HEK293 (cell line): ENCODE results near the gene LLGL1.
A peak's percentile ranks its signal among the peaks of the same experiment; 100 is the strongest.

Experiments used
- CTCF ChIA-PET: fragments of 350-600 bp; formaldehyde crosslinking; extraction: SDS; loops from one replicate; lab custom pipeline; 2021; ENCODE audit warnings: antibody characterized with exemption; lab: Yijun Ruan, JAX
- POLR2A ChIA-PET: fragments of 300-600 bp; formaldehyde crosslinking; extraction: SDS; loops from one replicate; lab custom pipeline; 2020; ENCODE audit warnings: antibody characterized with exemption, inconsistent platforms; lab: Yijun Ruan, JAX
- H3K27ac ChIP-seq: fragments of 200-500 bp; sonication (Bioruptor generic); 2 replicates; pipeline ENCODE4 v1.5.1; 2014; ENCODE audit warnings: low read depth, low read length, control low read depth, inconsistent platforms; ENCODE audit errors: extremely low read depth
- H3K36me3 ChIP-seq, 2 experiments: fragments of 200-500 bp in 1 of 2; sonication (Bioruptor generic) in 1 of 2; 1 replicate in 1 of 2; 2 replicates in 1 of 2; pipeline ENCODE4 v1.5.1; 2014 to 2017; ENCODE audit warnings: inconsistent platforms in 2 of 2, low read length in 2 of 2; ENCODE audit not compliant: control insufficient read depth in 2 of 2, insufficient read depth in 1 of 2
- H3K4me1 ChIP-seq: fragments of 200-500 bp; sonication (Bioruptor generic); 2 replicates; pipeline ENCODE4 v1.5.1; 2014; ENCODE audit warnings: mild to moderate bottlenecking, low read length, inconsistent platforms; ENCODE audit not compliant: control insufficient read depth, insufficient read depth
- H3K4me3 ChIP-seq: 2 replicates; pipeline ENCODE4 v1.5.1; 2011; ENCODE audit warnings: low read depth, mild to moderate bottlenecking, control low read depth, low read length, moderate library complexity
- H3K9me3 ChIP-seq: fragments of 200-500 bp; sonication (Bioruptor generic); 2 replicates; pipeline ENCODE4 v1.5.1; 2014; ENCODE audit warnings: low read depth, low read length, inconsistent platforms; ENCODE audit not compliant: control insufficient read depth, insufficient read depth
- ZFP37 ChIP-seq: fragments of 450-650 bp; formaldehyde crosslinking; IDR thresholded peaks from 2 replicates; pipeline ENCODE4 v1.5.1; 2016; ENCODE audit warnings: missing biosample characterization, missing genetic modification characterization
- ZNF112 ChIP-seq: fragments of 450-650 bp; formaldehyde crosslinking; IDR thresholded peaks from 2 replicates; pipeline ENCODE4 v1.5.0; 2017; ENCODE audit warnings: missing biosample characterization, missing genetic modification characterization
- ZNF211 ChIP-seq: fragments of 450-650 bp; formaldehyde crosslinking; IDR thresholded peaks from 2 replicates; pipeline ENCODE4 v1.5.1; 2016; ENCODE audit warnings: low read depth, missing biosample characterization, missing genetic modification characterization
- ZNF571 ChIP-seq: fragments of 450-650 bp; formaldehyde crosslinking; IDR thresholded peaks from 2 replicates; pipeline ENCODE4 v1.5.0; 2017; ENCODE audit warnings: missing biosample characterization, missing genetic modification characterization
- ZNF623 ChIP-seq: fragments of 450-650 bp; formaldehyde crosslinking; IDR thresholded peaks from 2 replicates; pipeline ENCODE4 v1.5.1; 2016; ENCODE audit warnings: missing biosample characterization, missing genetic modification characterization
- ZNF776 ChIP-seq: fragments of 450-650 bp; formaldehyde crosslinking; IDR thresholded peaks from 2 replicates; pipeline ENCODE4 v1.5.0; 2017; ENCODE audit warnings: missing biosample characterization, missing genetic modification characterization, borderline replicate concordance
- TF ChIP-seq, protein P1 (sequence below): fragments of 450-650 bp; formaldehyde crosslinking; IDR thresholded peaks from 2 replicates; pipeline ENCODE4 v1.5.1; 2016; ENCODE audit warnings: missing biosample characterization, missing genetic modification characterization
- TF ChIP-seq, protein P2 (sequence below): fragments of 450-650 bp; formaldehyde crosslinking; IDR thresholded peaks from 2 replicates; pipeline ENCODE4 v1.5.1; 2016; ENCODE audit warnings: missing biosample characterization, missing genetic modification characterization
- TF ChIP-seq, protein P3 (sequence below): fragments of 450-650 bp; formaldehyde crosslinking; IDR thresholded peaks from 2 replicates; pipeline ENCODE4 v1.5.1; 2016; ENCODE audit warnings: missing biosample characterization, missing genetic modification characterization
- TF ChIP-seq, protein P4 (sequence below): fragments of 450-650 bp; formaldehyde crosslinking; IDR thresholded peaks from 2 replicates; pipeline ENCODE4 v1.5.1; 2016; ENCODE audit warnings: missing biosample characterization, missing genetic modification characterization, low read depth

The LLGL1 gene

DNA sequence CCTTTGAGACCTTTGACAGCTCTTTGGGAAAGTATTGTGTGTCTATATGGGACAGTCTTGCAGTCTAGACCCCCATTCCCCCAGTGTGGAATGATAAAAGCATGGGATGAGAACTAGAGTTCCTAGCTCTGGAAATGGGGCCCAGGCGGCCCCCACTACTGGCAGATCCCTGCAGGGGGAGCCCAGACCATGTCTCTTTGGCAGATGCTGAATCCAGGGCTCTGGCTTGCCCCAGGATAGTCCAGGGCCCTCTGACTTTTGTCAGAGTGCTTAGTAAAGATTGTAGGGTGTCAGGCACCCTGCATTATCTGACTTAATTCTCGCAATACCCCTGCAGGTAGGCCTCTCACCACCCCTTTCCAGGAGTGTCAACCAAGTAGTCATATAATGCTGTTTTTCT, 33.5 kb upstream of the LLGL1 start:
- peaks cover 65 to 87% of the 10 kb centered on the region in 2 experiments for H3K36me3 ChIP-seq
- ChIA-PET CTCF (interaction anchor here (0.9 to 2.0 kb wide), 6 partner anchors 11 to 129 kb away, joined by 3 to 9 read pairs (median 4); no protein-coding TSS in a partner anchor), POLR2A (interaction anchor here (1.6 to 3.2 kb wide), 2 partner anchors 8 kb away, joined by 5 to 24 read pairs; partner anchors contain the start of gene ALKBH5)
- peaks cover 26% of the 10 kb centered on the region for H3K4me1 ChIP-seq
- no peak overlapping the region for H3K4me3 ChIP-seq
- no peaks in the 10 kb centered on the region for H3K9me3 ChIP-seq
- peak overlapping the region; percentile 39; the same call in 1 of the 2 replicates for H3K27ac ChIP-seq
- no peak for TF ChIP-seq ZNF776 (tag by site-specific recombination)
- TF ChIP-seq, protein P1, sequence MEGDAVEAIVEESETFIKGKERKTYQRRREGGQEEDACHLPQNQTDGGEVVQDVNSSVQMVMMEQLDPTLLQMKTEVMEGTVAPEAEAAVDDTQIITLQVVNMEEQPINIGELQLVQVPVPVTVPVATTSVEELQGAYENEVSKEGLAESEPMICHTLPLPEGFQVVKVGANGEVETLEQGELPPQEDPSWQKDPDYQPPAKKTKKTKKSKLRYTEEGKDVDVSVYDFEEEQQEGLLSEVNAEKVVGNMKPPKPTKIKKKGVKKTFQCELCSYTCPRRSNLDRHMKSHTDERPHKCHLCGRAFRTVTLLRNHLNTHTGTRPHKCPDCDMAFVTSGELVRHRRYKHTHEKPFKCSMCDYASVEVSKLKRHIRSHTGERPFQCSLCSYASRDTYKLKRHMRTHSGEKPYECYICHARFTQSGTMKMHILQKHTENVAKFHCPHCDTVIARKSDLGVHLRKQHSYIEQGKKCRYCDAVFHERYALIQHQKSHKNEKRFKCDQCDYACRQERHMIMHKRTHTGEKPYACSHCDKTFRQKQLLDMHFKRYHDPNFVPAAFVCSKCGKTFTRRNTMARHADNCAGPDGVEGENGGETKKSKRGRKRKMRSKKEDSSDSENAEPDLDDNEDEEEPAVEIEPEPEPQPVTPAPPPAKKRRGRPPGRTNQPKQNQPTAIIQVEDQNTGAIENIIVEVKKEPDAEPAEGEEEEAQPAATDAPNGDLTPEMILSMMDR (tag by site-specific recombination), result 0 out of 2 replicates have a peak, but pooled peaks have one; percentile 15
- TF ChIP-seq, protein P2, sequence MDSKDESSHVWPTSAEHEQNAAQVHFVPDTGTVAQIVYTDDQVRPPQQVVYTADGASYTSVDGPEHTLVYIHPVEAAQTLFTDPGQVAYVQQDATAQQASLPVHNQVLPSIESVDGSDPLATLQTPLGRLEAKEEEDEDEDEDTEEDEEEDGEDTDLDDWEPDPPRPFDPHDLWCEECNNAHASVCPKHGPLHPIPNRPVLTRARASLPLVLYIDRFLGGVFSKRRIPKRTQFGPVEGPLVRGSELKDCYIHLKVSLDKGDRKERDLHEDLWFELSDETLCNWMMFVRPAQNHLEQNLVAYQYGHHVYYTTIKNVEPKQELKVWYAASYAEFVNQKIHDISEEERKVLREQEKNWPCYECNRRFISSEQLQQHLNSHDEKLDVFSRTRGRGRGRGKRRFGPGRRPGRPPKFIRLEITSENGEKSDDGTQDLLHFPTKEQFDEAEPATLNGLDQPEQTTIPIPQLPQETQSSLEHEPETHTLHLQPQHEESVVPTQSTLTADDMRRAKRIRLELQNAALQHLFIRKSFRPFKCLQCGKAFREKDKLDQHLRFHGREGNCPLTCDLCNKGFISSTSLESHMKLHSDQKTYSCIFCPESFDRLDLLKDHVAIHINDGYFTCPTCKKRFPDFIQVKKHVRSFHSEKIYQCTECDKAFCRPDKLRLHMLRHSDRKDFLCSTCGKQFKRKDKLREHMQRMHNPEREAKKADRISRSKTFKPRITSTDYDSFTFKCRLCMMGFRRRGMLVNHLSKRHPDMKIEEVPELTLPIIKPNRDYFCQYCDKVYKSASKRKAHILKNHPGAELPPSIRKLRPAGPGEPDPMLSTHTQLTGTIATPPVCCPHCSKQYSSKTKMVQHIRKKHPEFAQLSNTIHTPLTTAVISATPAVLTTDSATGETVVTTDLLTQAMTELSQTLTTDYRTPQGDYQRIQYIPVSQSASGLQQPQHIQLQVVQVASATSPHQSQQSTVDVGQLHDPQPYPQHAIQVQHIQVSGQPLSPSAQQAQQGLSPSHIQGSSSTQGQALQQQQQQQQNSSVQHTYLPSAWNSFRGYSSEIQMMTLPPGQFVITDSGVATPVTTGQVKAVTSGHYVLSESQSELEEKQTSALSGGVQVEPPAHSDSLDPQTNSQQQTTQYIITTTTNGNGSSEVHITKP, result peak; percentile 92
- TF ChIP-seq, all 188 proteins: peak for 2

DNA sequence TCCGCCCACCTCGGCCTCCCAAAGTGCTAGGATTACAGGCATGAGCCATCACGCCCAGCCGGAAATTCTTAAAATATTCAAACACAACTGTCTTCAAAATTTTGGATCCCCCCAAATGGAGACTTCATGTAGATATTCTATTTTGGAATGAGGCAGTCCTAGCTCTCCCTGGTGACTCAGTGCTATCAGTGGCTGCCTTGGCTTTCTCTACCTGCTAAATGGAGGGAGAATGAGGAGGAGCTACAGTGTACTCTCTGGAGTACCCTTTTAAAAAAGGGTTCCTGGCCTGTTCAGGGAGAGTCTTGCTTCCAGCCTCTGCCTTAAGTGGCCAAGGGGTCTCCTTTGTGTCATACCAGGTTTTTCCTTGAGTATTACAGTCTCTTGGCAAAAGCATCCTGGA, 31.0 kb upstream of the LLGL1 start:
- TF ChIP-seq ZNF211 (tag by site-specific recombination), result no peak
- TF ChIP-seq, protein P3, sequence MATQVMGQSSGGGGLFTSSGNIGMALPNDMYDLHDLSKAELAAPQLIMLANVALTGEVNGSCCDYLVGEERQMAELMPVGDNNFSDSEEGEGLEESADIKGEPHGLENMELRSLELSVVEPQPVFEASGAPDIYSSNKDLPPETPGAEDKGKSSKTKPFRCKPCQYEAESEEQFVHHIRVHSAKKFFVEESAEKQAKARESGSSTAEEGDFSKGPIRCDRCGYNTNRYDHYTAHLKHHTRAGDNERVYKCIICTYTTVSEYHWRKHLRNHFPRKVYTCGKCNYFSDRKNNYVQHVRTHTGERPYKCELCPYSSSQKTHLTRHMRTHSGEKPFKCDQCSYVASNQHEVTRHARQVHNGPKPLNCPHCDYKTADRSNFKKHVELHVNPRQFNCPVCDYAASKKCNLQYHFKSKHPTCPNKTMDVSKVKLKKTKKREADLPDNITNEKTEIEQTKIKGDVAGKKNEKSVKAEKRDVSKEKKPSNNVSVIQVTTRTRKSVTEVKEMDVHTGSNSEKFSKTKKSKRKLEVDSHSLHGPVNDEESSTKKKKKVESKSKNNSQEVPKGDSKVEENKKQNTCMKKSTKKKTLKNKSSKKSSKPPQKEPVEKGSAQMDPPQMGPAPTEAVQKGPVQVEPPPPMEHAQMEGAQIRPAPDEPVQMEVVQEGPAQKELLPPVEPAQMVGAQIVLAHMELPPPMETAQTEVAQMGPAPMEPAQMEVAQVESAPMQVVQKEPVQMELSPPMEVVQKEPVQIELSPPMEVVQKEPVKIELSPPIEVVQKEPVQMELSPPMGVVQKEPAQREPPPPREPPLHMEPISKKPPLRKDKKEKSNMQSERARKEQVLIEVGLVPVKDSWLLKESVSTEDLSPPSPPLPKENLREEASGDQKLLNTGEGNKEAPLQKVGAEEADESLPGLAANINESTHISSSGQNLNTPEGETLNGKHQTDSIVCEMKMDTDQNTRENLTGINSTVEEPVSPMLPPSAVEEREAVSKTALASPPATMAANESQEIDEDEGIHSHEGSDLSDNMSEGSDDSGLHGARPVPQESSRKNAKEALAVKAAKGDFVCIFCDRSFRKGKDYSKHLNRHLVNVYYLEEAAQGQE (tag by site-specific recombination), result no peak
- no peak for TF ChIP-seq ZNF623 (tag by site-specific recombination)
- TF ChIP-seq ZNF112, result no peak
- TF ChIP-seq ZNF571 (tag by site-specific recombination), result no peak
- TF ChIP-seq, protein P1 (tag by site-specific recombination), result no peak
- TF ChIP-seq, protein P4, sequence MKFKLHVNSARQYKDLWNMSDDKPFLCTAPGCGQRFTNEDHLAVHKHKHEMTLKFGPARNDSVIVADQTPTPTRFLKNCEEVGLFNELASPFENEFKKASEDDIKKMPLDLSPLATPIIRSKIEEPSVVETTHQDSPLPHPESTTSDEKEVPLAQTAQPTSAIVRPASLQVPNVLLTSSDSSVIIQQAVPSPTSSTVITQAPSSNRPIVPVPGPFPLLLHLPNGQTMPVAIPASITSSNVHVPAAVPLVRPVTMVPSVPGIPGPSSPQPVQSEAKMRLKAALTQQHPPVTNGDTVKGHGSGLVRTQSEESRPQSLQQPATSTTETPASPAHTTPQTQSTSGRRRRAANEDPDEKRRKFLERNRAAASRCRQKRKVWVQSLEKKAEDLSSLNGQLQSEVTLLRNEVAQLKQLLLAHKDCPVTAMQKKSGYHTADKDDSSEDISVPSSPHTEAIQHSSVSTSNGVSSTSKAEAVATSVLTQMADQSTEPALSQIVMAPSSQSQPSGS (tag by site-specific recombination), result no peak
- TF ChIP-seq ZFP37 (tag by site-specific recombination), result no peak
- H3K36me3 ChIP-seq, result peaks cover 59 to 89% of the 10 kb centered on the region in 2 experiments
- H3K9me3 ChIP-seq, result no peaks in the 10 kb centered on the region
- 0 out of 2 replicates have a peak overlapping the region, but pooled peaks have one; percentile 34 for H3K27ac ChIP-seq
- POLR2A ChIA-PET, result interaction anchor here (3.2 kb wide), 1 partner anchor 11 kb away, joined by 24 read pairs; the partner anchor contains the start of gene ALKBH5
- H3K4me3 ChIP-seq, result no peak overlapping the region
- peaks cover 9% of the 10 kb centered on the region for H3K4me1 ChIP-seq
- CTCF ChIA-PET, result no interaction called here
